OCI-LY1 (cell line): ENCODE measurements around the gene POU5F2.

Source experiments
- H2AFZ ChIP-seq: fragments of 200-600 bp; sonication (generic), shearing (Covaris generic); 2 replicates; pipeline ENCODE4 v1.6.0; 2014; ENCODE audit warnings: antibody characterized with exemption, mild to moderate bottlenecking, low read length
- H3F3A ChIP-seq: fragments of 200-600 bp; sonication (generic), shearing (Covaris generic); 2 replicates; pipeline ENCODE4 v1.6.0; 2014; ENCODE audit warnings: mild to moderate bottlenecking, antibody characterized with exemption, low read length, moderate library complexity; ENCODE audit not compliant: insufficient read depth
- H3K27ac ChIP-seq: fragments of 200-600 bp; sonication (generic); 2 replicates; pipeline ENCODE4 v1.5.1; 2014; ENCODE audit warnings: low read length, mixed run types, mild to moderate bottlenecking, low read depth; ENCODE audit not compliant: poor library complexity, severe bottlenecking
- H3K27me3 ChIP-seq: fragments of 200-600 bp; sonication (generic); 2 replicates; pipeline ENCODE4 v1.6.0; 2014; ENCODE audit warnings: antibody characterized with exemption, mild to moderate bottlenecking, low read length, moderate library complexity; ENCODE audit not compliant: insufficient read depth
- H3K36me3 ChIP-seq: fragments of 200-600 bp; sonication (generic); 2 replicates; pipeline ENCODE4 v1.6.1; 2014; ENCODE audit warnings: mild to moderate bottlenecking, antibody characterized with exemption, low read length, moderate library complexity, mixed read lengths; ENCODE audit not compliant: insufficient read depth
- H3K4me1 ChIP-seq: fragments of 200-600 bp; sonication (generic); 2 replicates; pipeline ENCODE4 v1.5.1; 2014; ENCODE audit warnings: mild to moderate bottlenecking, low read length, moderate library complexity; ENCODE audit not compliant: insufficient read depth, severe bottlenecking
- H3K4me2 ChIP-seq: fragments of 200-600 bp; sonication (generic), shearing (Covaris generic); 2 replicates; pipeline ENCODE4 v1.6.1; 2014; ENCODE audit warnings: low read length
- H3K4me3 ChIP-seq: fragments of 200-600 bp; sonication (generic); 2 replicates; pipeline ENCODE4 v1.5.1; 2014; ENCODE audit warnings: low read length, low read depth, mild to moderate bottlenecking, mixed read lengths; ENCODE audit not compliant: poor library complexity, severe bottlenecking
- H3K79me2 ChIP-seq: fragments of 200-600 bp; shearing (Covaris generic); 2 replicates; pipeline ENCODE4 v1.6.1; 2016; ENCODE audit warnings: mixed run types, low read length, mixed read lengths; ENCODE audit not compliant: insufficient read depth
- H3K9ac ChIP-seq: fragments of 200-600 bp; sonication (generic), shearing (Covaris generic); 2 replicates; pipeline ENCODE4 v1.6.1; 2014; ENCODE audit warnings: mild to moderate bottlenecking, low read length, mixed read lengths
- H3K9me2 ChIP-seq: fragments of 200-600 bp; sonication (generic), shearing (Covaris generic); 2 replicates; pipeline ENCODE4 v1.6.1; 2014; ENCODE audit warnings: low read depth, mild to moderate bottlenecking, low read length, mixed read lengths
- H3K9me3 ChIP-seq: fragments of 200-600 bp; shearing (Covaris generic); 2 replicates; pipeline ENCODE4 v1.6.1; 2014; ENCODE audit warnings: low read length, mixed read lengths
- H4K20me1 ChIP-seq: fragments of 200-600 bp; sonication (generic), shearing (Covaris generic); 2 replicates; pipeline ENCODE4 v1.6.0; 2016; ENCODE audit warnings: mild to moderate bottlenecking, low read length; ENCODE audit not compliant: insufficient read depth
- CTCF ChIP-seq: fragments of 200-600 bp; sonication (generic), shearing (Covaris generic); IDR thresholded peaks from 2 replicates; pipeline ENCODE4 v1.5.1; 2017; ENCODE audit warnings: mild to moderate bottlenecking, antibody characterized with exemption, low read length, moderate library complexity, mixed read lengths
- EZH2 ChIP-seq: fragments of 200-600 bp; sonication (generic), shearing (Covaris generic); IDR thresholded peaks from 2 replicates; pipeline ENCODE4 v1.8.0; 2017; ENCODE audit warnings: borderline replicate concordance, mixed run types, mild to moderate bottlenecking, antibody characterized with exemption, low read length, moderate library complexity, mixed read lengths

Gene POU5F2

GRCh38 chr5:93708442-93708841, 33.0 kb downstream of the POU5F2 start:
- Histone ChIP-seq H4K20me1 (no peaks in the 10 kb centered on the region), H3K4me2 (no peak overlapping the region), H3K4me3 (no peak overlapping the region), H3K79me2 (no peaks in the 10 kb centered on the region), H3K9me2 (no peaks in the 10 kb centered on the region), H3K9ac (no peak overlapping the region), H3K36me3 (no peaks in the 10 kb centered on the region), H3K4me1 (no peaks in the 10 kb centered on the region), H3K27ac (no peak overlapping the region), H3F3A (no peaks in the 10 kb centered on the region), H3K9me3 (no peaks in the 10 kb centered on the region), H3K27me3 (no peaks in the 10 kb centered on the region), H2AFZ (no peak overlapping the region)
- TF ChIP-seq EZH2 (no peak), CTCF (no peak)

- Histone ChIP-seq H3F3A (no peaks in the 10 kb centered on the region), H3K27ac (no peak overlapping the region), H3K4me3 (no peak overlapping the region), H3K27me3 (no peaks in the 10 kb centered on the region), H3K79me2 (no peaks in the 10 kb centered on the region), H3K36me3 (no peaks in the 10 kb centered on the region), H3K9me2 (no peaks in the 10 kb centered on the region), H2AFZ (no peak overlapping the region), H3K4me1 (no peaks in the 10 kb centered on the region), H4K20me1 (no peaks in the 10 kb centered on the region), H3K9ac (no peak overlapping the region), H3K4me2 (no peak overlapping the region), H3K9me3 (no peaks in the 10 kb centered on the region)
- TF ChIP-seq CTCF (no peak), EZH2 (no peak)
These were observed 35.5 kb downstream of the POU5F2 start for GRCh38 chr5:93705896-93706295.

DNA sequence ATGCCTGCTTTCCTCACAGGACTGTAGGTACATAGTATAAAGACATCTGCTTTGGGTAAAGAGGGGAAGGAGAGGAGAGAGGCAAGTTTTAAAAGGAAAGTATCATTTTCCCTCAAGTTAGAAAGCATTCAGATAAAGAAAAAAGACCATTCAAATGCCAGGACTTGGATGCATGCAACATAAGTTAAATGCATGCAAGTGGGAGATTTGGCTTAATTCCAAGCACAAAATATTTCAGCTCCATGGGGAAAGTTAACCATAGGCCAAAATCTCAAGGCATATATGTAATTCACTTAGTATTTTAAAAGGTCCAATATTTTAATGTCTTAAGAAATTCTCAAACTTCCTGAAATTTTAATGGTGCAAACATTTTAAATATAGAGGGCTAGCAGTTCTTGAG, 36.4 kb downstream of the POU5F2 start:
- H3F3A ChIP-seq: no peaks in the 10 kb centered on the region
- H3K4me2 ChIP-seq: no peak overlapping the region
- H3K9ac ChIP-seq: no peak overlapping the region
- H2AFZ ChIP-seq: no peak overlapping the region
- H3K79me2 ChIP-seq: no peaks in the 10 kb centered on the region
- H3K9me2 ChIP-seq: no peaks in the 10 kb centered on the region
- H3K4me1 ChIP-seq: no peaks in the 10 kb centered on the region
- no peaks in the 10 kb centered on the region for H4K20me1 ChIP-seq
- H3K36me3 ChIP-seq: no peaks in the 10 kb centered on the region
- H3K9me3 ChIP-seq: no peaks in the 10 kb centered on the region
- TF ChIP-seq EZH2: no peak
- TF ChIP-seq CTCF: no peak
- no peak overlapping the region for H3K27ac ChIP-seq
- H3K27me3 ChIP-seq: no peaks in the 10 kb centered on the region
- H3K4me3 ChIP-seq: no peak overlapping the region
